ENCODE data around the gene WWP2.
A peak's percentile ranks its signal among the peaks of the same experiment; 100 is the strongest.

WWP2 gene

DNA sequence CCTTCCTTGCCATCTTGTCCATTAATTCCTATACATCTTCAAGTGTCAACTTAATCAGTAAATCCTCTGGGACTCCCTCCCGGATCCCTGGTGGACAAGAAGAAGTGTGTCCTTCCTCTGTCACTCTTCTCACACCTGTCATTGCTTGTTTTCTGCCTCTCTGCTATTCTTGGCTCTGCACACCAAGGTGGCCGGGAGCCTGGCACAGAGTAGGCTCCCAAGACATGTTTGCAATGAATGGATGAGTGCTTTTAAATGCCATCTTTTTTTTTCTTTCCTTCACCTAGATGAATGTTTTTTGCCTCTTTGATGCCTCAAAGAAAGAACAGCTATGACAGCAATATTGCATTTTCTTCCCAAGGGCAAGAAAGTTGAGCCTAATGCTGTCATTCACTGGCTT lies 131.0 kb downstream of the WWP2 start:
- no peak for DNase-seq

DNA sequence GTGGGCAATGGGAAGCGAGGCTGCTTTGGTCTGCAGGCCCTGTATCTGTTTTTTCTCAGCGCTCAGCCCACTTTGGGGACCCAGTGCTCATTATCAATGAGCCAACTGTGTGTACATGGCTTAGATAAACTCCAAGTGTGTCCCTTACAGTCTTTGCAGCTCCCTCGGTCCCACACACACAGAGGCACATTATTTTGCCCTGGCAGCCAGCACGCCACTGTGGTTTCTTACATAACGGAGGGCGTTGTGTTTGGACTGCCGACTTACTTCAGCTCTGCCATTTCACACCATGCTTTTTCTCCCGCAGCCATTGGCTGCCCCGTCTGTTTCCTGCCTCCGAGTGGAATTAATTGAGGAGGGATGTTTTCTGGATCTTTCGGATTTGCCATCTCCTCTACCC lies 132.5 kb downstream of the WWP2 start:
- peak; percentile 77 for DNase-seq

DNA sequence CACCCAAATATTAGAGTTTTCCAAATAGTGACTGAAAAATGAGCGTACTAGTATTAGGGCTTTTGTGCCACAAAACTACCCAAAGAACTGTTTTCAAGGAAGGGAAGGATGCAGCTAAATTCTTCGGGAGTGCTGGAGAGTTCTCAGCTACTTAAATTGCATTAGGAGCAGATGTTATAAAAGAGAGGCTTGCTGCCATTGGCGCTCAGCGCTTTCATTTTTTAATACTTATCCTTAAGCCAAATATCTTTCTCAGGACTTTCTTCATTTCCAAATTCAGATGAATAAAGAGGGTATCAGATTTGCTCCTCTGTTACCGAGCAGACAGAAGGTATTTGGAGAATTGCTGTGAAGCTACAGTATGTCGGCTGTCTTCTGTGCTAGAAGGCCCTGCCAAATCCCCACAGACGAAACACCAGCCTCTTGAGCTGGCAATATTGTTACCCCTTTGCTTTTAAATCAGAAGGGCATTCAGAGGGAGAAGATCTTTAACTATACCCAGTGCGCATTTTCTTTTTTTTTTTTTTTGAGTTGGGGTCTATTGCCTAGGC lies 141.8 kb downstream of the WWP2 start:
- DNase-seq: peak; percentile 58

DNA sequence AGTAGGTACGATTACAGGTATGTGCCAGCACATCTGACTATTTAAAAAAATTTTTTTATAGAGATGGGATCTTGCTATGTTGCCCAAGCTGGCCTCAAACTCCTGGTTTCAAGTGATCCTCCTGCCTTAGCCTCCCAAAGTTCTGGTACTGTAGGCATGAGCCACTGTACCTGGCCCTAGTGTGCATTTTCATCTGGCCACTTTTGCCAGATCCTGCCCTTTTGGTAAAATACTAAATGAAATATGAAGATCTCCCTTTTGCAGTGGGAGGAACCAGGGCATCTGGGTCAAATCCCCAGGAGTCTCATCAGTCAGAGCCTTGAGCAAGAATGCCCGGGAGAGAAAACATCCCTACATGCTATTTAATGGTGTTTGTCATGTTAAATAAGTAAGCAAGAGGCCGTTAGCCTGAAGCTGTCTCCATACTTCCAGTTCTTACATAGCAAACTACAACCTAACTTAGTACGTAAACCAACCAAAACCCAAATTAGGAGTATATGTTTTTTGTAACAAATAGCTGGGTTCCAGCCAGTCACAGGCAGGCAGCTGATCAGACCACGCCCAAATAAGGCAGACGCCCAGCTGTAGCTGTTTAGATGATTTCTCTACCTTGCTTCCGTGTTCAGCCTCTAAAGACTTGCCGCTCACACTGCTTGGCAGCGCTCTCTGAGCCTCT lies 142.5 kb downstream of the WWP2 start:
- DNase-seq: no peak

DNA sequence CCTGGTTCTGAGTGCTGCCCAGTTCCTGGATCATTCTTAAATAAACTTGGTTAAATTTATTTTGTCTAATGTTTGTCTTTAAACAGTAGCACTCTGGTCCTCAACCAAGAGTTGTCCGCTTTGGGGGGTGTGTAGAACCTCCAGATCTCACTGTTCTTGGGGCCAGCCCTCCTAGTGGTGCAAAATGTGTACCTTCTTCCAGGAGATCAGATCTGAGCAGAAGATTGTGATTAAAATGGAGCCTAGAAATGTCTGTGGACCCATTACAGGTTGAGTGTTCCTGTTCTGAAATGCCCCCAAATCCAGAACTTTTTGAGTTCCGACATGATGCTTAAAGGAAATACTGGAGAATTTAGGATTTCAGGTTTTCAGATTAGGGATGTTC lies 143.0 kb downstream of the WWP2 start:
- no peak for DNase-seq

DNA sequence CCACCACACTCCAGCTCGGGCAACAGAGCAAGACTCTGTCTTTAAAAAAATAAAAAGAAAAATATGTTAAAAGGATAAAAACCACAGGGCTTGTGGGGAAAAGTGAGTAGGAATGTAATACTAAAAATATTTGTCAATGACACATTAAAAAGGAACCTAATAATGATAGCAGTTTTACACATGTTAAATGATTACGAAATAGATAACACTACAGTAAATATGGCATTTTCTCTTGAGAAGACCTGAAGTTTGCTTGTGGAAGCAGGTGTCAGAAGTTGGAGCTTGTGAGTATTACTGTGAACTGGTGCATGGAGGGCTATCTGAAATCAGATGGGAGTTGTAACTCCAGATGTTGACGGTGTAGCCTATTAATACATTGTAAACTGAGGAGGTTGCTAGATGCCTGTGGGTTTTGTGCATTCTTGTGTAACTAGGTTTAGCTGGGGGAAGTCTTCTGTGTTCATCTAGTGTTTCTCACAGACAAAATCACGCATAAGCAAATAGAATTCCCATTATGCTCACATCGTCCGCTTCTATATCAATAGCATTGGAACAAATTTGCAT lies 144.8 kb downstream of the WWP2 start:
- no peak for DNase-seq

DNA sequence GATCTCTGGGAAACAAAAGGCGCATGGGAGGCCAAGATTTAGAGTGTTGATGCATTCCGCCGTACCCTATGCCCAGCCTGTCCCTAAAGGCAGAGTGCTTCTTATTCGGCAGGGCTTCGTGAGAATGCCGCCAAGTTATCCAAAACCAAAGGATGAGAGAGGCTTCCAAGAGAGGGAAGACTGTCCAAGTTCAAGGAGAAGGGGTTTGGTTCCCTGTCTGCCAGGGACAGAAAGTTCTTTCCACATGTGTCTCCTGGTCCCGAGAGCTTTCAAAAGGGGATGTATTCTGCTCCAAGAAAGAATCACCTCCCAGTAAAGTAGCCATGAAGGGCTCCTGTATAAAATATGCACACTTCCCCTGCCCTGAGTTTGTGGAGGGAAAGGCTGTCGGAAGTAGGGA lies 146.9 kb downstream of the WWP2 start:
- no peak for DNase-seq

DNA sequence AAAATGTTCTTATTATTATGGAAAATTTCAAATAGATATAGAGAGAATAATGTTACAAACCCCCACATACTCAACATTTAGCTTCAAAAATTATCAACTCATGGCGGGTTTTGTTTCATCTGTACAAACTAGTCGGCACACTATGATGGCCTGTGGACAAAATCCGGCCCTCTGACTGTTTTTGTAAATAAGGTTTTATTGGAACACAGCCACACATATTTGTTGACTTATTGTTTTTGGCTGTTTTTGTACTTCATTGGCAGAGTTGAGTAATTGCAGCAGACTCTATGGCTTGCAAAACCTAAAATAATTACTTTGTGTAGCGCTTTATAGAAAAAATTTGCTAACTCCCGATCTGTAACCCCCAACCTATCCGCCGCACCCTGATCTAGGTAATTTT lies 147.6 kb downstream of the WWP2 start:
- DNase-seq: no peak

DNA sequence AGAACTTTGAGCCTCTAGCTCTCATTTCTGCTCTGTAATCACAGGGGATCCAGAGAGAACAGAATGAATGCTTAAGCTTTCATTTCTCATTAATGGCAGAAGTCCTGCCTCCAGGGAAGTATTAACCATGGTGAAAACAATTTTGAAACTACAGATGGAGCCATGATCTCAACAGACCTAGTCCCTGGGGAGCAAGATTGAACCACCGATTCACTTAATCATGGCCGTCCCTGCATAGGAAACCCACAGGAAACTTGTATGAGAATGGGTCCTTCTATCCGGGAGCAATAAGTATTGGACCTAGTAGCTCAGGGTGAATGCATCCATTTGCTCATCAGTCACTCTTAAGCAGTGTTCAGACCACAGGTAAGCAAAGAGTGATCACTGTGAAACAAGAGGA lies 148.8 kb downstream of the WWP2 start:
- DNase-seq: no peak

DNA sequence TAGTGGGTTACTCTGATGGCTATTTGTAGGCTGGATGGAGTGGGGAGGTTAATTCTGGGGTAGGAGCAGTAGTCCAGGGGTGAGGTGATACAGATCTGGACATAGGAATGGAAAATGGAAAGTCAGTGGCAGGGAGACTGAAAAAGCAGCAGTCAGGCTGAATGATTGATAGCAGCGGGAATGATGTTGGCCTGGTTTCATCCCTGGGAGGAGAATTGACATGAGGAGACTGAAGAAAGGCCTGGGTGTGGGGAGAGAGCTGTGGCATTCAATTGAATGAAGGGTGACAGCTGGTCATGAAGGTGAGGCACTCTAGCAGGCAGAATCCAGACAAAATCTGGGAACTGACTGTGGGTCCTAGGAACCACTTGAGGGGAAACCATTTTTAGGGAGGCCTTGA lies 154.3 kb downstream of the WWP2 start:
- no peak for DNase-seq

DNA sequence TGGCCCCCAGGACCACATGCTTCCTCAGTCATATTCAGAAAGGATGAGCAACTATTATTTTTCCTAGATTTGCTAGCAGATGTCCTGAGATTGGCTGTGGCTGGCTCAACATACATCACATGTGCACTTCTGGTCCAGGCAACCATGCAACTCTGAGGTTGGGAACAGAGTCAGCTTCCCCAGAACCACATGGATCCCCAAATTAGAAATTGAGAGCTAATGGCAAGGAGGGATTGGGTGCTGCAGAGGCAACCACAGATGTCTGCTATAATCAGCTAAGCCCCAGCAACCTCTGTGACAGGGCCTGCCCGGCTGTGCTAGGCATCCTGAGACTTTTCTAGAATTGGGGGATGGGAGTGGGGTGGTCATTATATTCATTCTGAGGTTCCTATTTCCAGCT lies 155.2 kb downstream of the WWP2 start:
- no peak for DNase-seq

DNA sequence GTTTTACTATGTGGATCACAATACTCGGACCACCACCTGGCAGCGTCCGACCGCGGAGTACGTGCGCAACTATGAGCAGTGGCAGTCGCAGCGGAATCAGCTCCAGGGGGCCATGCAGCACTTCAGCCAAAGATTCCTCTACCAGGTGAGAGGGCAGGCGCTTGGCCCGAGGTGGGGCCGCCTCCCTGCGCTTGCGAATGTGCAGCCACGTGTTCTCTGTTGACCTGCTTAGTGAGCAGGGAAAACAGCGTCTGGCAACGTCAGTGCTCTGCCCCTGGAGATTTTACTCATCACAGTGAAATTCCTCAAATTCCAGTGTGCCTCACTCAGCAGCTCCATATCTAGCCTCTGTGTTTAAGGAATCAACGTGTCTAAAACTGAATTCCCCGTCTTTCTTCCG lies 155.6 kb downstream of the WWP2 start:
- DNase-seq: peak; percentile 61

DNA sequence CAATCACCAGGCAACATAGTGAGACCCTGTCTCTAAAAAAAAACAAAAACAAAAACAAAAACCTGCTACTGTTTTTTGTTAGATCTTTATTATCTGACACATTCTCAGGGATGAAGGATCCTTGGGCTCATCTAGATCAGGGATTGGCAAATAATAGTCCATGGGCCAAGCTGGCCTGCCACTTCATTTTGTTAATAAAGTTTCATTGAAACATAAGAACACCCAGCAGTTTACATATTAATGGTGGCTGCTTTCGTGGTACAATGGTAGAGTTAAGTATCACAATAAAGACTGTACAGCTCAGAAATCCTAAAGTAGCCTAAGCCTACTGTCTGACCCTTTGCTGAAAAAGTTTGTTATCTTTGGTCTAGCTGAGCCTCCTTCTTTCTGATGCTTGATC lies 156.1 kb downstream of the WWP2 start:
- no peak for DNase-seq

DNA sequence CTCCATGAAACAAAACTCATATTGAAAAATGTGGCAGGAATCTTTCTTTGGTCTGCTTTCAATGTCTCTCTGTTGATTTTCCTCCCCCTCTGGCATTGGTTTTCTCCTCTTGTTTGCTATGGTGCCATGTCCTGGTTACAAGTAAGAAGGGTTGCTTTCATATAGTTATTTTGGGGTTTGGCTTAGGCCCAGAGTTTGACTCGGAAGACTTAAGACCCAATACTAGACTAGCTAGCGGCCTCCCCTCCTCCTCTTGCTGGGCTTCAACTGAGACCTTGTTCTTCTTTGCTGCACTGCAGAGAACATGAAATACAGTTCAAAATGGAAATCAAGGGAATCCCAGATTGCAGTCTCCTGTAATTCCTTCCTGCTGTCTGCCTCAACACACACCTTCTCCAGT lies 159.0 kb downstream of the WWP2 start:
- peak; percentile 68 for DNase-seq

DNA sequence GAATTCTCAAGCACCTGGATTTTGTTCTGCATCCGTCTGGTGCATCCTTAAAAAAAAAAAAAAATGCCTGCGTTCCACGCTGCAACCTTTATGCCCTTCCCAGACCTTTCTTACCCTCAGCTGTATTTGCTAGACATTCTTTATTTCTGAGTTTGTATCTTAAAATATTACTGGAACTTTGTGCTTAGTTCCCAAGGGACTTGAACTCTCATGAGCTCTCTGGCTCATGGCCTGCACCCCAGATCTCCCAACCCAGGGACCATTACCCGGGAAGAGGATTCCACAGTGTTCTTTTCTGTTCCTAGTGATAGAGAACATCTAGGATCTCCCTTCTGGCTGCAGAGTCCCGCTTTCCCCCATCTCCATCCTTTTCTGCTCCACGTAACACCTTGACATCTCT lies 160.1 kb downstream of the WWP2 start:
- DNase-seq: no peak

DNA sequence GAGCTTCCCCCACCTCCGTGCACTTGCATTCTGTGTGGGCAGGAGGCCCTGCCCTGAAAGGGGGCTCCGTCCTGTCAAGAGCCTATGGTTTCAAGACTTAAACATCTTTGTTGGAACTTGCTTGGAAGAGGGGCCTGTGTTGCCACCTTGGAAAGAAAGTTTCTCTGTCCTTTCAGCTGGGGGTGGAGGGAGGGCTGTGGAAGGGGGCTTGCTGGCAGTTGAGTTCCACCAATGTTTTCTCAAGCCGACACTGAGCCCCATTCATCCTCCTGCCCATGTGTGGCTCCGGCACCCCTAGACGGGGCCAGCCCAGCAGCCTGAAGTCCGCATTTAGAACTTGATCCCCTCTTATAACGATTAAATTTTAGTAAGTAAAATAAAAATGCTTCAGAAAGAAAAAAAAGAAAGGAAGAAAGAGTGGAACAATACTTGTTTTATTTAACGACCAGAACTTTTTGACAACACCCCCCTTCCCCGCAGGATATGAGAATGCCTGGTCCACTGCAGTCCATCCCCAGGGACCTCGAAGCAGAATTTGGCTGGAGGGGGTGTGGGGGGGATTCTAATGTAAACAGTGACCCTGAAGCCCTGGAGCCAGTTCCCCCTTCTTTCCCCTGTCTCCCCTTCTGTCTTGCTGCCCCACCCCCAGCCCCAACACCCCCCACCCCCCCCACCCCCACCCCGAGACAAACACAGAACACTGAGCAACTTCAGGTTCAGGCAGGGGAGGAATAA lies 162.1 kb downstream of the WWP2 start:
- peak; percentile 57 for DNase-seq

DNA sequence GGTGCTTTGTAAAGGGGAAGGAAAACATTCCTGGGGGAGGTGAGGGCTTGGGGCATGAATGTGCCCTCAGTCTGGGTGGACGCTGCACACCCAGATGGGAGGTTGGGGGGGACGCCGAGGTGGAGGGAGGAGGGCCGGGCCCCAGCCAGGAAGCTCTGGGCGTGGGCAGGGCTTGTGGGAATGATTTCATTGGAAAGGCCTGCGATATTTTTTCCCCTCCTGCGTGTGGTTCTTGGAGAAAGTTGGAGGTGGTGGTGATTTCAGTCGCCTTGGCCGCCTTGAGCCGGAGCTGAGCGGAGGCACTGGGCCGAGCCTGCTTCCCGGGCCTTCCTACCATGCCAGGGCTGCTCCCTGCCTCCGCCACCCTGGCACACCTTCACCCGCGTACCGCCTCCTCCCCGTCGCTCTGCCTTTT lies 162.7 kb downstream of the WWP2 start:
- DNase-seq: peak; percentile 90

DNA sequence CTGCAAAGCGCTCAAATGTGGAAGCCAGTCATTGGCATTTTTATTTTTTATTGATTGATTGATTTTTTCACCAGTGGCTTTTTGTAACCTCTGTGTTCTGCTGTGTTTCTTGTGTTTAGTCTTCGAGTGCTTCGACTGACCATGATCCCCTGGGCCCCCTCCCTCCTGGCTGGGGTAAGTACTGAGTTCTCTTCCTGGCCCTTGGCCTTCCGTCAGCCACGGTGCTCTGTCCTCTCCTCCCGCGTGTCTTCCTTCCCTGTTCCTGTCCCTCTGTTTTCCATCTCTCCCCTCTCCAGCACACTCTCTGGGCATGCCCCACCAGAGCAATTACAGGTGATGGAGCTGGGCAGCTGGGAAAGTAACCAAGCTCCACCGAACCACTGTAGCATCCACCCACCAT lies 163.2 kb downstream of the WWP2 start:
- peak; percentile 26 for DNase-seq

DNA sequence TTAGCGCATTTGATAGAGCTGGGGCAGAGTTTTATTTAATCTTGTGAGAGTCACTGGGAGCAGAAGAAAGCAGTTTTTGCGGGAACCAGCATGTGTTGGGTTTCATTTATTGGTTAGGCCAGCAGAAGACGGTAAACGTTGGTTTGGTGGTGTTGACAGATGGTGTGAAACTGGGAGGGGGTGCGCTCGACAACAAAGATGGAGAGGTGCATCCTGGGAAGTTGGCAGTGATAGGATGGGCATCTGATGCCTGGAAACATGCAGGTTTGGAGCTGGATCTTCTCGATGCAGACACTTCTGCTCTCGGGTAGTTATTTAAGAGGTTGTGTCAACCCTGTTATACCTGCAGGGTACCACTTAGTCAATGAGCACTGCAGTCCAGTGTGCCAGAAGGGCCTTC lies 164.1 kb downstream of the WWP2 start:
- no peak for DNase-seq

DNA sequence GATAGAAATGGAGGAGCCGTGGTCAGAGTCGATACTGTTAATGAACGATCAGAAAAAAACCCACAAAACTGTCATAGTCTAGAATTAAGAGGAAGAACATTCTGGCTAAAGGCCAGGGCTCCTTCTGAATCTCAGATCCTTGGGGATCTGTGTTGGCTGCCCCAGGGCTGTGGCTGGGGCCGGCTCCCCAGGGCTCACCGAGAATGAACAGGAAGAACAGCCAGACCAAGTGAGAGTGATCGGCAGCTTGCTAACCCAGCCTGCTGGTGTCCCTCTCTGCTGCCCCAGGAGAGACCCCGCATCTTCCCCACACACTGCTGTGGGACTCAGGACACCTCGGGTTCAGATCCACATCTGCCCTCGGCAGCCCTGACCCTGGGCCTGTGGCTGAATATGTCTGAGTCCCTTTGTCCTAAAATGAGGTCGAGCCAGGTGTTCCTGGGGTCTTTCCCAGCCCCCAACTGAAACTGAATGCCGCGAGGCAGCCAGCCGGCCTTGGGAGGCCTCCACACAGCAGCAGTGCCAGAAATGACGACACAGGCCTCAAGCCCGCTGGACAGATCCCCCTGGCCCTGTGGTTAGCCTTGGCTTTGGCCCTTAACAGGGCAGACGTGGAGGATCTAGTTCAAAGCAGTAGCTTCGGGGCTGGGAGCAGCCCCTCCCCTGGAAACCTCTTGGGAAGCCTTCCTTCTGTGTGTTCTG lies 165.1 kb downstream of the WWP2 start:
- peak; percentile 87 for DNase-seq

DNA sequence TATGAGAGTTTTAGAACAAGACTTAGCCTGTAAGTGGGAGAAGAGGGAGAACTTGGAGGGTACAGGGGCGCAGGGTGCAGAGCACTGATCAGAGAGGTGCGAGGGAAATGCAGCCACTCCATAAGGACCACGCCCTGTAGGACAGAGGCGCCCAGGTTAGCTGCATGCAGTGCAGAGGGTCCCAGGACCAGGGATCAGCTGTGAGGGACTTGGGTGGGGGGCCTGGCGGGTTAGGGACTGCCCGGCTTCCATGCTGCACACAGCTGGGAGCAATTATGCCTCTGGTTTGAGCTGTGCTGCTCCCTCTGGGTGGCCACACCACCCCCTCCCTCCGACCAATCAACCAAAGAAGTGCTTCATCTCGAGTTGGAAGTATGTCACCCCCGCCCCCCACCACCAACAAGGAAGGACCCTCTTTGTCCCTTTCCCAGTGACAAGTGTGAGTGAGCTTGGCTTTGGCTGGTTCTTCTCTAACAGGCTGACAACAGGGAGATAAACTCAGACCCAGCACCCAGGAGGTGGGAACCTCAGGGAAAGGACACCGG lies 166.8 kb downstream of the WWP2 start:
- no peak for DNase-seq

DNA sequence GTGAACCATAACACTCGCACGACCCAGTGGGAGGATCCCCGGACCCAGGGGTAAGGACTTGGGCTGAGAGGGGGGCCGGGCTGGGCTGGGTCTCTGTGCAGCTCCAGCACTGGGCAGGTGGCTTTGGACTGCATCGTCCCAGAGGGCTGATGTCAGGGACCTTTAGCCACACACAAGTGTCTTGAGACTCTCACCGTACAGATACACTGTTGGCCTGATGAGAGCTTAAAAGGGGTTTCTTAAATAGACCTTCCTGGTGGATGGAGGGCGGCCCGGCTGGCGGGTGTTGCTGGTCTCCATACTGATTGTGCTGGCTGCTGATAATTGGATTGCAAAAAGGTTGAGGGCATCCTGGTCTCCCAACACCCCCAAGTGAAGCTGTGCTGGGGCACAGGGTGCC lies 167.3 kb downstream of the WWP2 start:
- no peak for DNase-seq

DNA sequence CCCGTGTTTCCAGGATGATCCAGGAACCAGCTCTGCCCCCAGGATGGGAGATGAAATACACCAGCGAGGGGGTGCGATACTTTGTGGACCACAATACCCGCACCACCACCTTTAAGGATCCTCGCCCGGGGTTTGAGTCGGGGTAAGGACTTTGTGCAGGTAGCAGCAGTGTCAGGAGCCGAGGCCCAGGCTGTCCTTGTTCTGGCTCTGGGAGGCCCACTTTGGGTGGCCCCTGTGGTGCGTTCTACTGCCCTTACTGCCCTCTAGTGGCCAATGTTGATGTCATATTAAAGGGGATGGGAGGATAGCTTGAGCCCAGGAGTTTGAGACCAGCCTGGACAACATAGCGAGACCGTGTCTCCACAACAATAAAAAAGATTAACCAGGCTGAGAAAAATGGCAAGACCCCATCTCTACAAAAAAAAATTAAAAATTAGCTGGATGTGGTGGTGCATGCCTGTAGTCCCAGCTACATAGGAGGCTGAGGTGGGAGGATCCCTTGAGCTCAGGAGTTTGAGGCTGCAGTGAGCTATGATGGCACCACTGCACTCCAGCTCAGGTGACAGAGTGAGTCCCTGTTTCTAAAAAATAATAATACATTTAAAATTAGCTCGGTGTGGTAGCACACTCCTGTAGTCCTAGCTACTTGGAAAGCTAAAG lies 168.1 kb downstream of the WWP2 start:
- peak; percentile 66 for DNase-seq

Data from right hindlimb (tissue), 1 donor.